Stimulated activated naive CD8-positive, alpha-beta T cell treated with anti-CD3 and anti-CD28 coated beads, Interleukin-15, Interleukin-2, amounts not matched to agents 100 U/mL and 50 U/mL, for 24 hours (primary cell): Measurements from ENCODE around the gene NDNF.

Experiments used
- ATAC-seq: fragments of 150-1000 bp; cut with Tn5 transposase; one replicate; pipeline ENCODE4 v1.10.0; 2021
- DNase-seq: peaks from one replicate; pipeline ENCODE4 v3.0.0; 2021

The NDNF gene

GRCh38 chr4:121072224-121073003, at the start of gene NDNF:
NDNF (minus strand) TSS chr4:121072535; CDS start chr4:121045837, 26,698 bp downstream.
- ATAC-seq (peak; percentile 62), DNase-seq (peak; percentile 67)

- ATAC-seq = no peak
- no peak for DNase-seq
These were observed 47.4 kb upstream of the NDNF start for GRCh38 chr4:121119715-121120114.

- DNase-seq (no peak), ATAC-seq (no peak)
These were observed 46.0 kb upstream of the NDNF start for GRCh38 chr4:121118344-121118743.

- peak; percentile 88 for ATAC-seq
- DNase-seq = no peak
These were observed 42.4 kb upstream of the NDNF start for GRCh38 chr4:121114756-121115155.

GRCh38 chr4:121112530-121112929, 40.2 kb upstream of the NDNF start:
- DNase-seq (no peak), ATAC-seq (no peak)

- no peak for ATAC-seq
- DNase-seq = no peak
These were observed 36.2 kb upstream of the NDNF start for GRCh38 chr4:121108557-121108956.

GRCh38 chr4:121107507-121107906, 35.2 kb upstream of the NDNF start:
- ATAC-seq (no peak), DNase-seq (no peak)

- DNase-seq (no peak), ATAC-seq (no peak)
These were observed 27.9 kb upstream of the NDNF start for GRCh38 chr4:121100093-121100775.

- ATAC-seq (no peak), DNase-seq (no peak)
These were observed 25.9 kb upstream of the NDNF start for GRCh38 chr4:121098266-121098665.

GRCh38 chr4:121096629-121097028, 24.3 kb upstream of the NDNF start:
- ATAC-seq = no peak
- DNase-seq = no peak

GRCh38 chr4:121096191-121096590, 23.9 kb upstream of the NDNF start:
- no peak for DNase-seq
- no peak for ATAC-seq

GRCh38 chr4:121094297-121094966, 22.1 kb upstream of the NDNF start:
- no peak for DNase-seq

GRCh38 chr4:121093261-121093660, 20.9 kb upstream of the NDNF start:
- no peak for DNase-seq
- ATAC-seq = no peak

More at GRCh38 chr4:121094297-121094966, 22.1 kb upstream of the NDNF start:
- ATAC-seq = no peak

- DNase-seq = no peak
- peak; percentile 75 for ATAC-seq
These were observed 19.6 kb upstream of the NDNF start for GRCh38 chr4:121091941-121092340.

- DNase-seq (no peak), ATAC-seq (no peak)
These were observed 16.5 kb upstream of the NDNF start for GRCh38 chr4:121088867-121089266.

GRCh38 chr4:121079376-121079775, 7.0 kb upstream of the NDNF start:
- DNase-seq = no peak

GRCh38 chr4:121077496-121077895, 5.2 kb upstream of the NDNF start:
- ATAC-seq = no peak

More at GRCh38 chr4:121079376-121079775, 7.0 kb upstream of the NDNF start:
- no peak for ATAC-seq

GRCh38 chr4:121076416-121076815, 4.1 kb upstream of the NDNF start:
- DNase-seq = no peak
- ATAC-seq = no peak

More at GRCh38 chr4:121077496-121077895, 5.2 kb upstream of the NDNF start:
- DNase-seq = no peak

GRCh38 chr4:121073672-121074381, 1.5 kb upstream of the NDNF start:
- ATAC-seq = no peak
- DNase-seq = no peak

- ATAC-seq (no peak), DNase-seq (peak; percentile 17)
These were observed 685 bp upstream of the NDNF start for GRCh38 chr4:121073004-121073435.

- no peak for ATAC-seq
- no peak for DNase-seq
These were observed 603 bp downstream of the NDNF start for GRCh38 chr4:121071640-121072223.
